Epithelial cell of proximal tubule (primary cell): ENCODE results near the gene CCDC73. TPM values are rescaled to one million over a fixed set of nuclear protein-coding genes. Genes with fewer than 3 reads are reported as not detected.

Experiments used
- DNase-seq: peaks from one replicate; pipeline ENCODE4 v3.0.0-alpha.2; 2011; ENCODE audit warnings: low read depth
- H3K4me3 ChIP-seq: 2 replicates; pipeline ENCODE4 v1.5.1; 2011; ENCODE audit warnings: low read depth, mild to moderate bottlenecking, low read length
- CTCF ChIP-seq: conservative IDR thresholded peaks from 2 replicates; pipeline ENCODE4 v1.5.1; 2012; ENCODE audit warnings: low read depth, mild to moderate bottlenecking, low read length
- total RNA-seq: library from RNA; depleted of rRNA; stranded (reverse); fragments of >200 nt; gene quantifications from 2 replicates; pipeline ENCODE4 v1.2.3, GENCODE V29; 2015

The CCDC73 gene
- total RNA-seq, 1 donor from 2014 or later: not detected

GRCh38 chr11:32706985-32707741, 87.3 kb downstream of the CCDC73 start:
- no peak overlapping the region for H3K4me3 ChIP-seq
- no peak for TF ChIP-seq CTCF
- peak; percentile 65 for DNase-seq

- no peak for TF ChIP-seq CTCF
- no peak for DNase-seq
- no peak overlapping the region for H3K4me3 ChIP-seq
These were observed 89.0 kb downstream of the CCDC73 start for GRCh38 chr11:32705309-32706033.

GRCh38 chr11:32704775-32705174, 89.7 kb downstream of the CCDC73 start:
- no peak for TF ChIP-seq CTCF
- no peak overlapping the region for H3K4me3 ChIP-seq
- DNase-seq: no peak

- H3K4me3 ChIP-seq: no peak overlapping the region
- TF ChIP-seq CTCF: no peak
- no peak for DNase-seq
These were observed 90.2 kb downstream of the CCDC73 start for GRCh38 chr11:32704261-32704660.

- no peak overlapping the region for H3K4me3 ChIP-seq
- no peak for TF ChIP-seq CTCF
- no peak for DNase-seq
These were observed 92.8 kb downstream of the CCDC73 start for GRCh38 chr11:32701616-32702015.

- no peak for TF ChIP-seq CTCF
- no peak for DNase-seq
- H3K4me3 ChIP-seq: no peak overlapping the region
These were observed 95.9 kb downstream of the CCDC73 start for GRCh38 chr11:32698579-32698978.
